GM19240 (cell line): ENCODE results near the gene MCTP1.
"Not testable (repeated sequence)": the region's sequence is repeated elsewhere in the genome, so short reads cannot be mapped to it uniquely, and the experiment has no call there.

ENCODE experiments used
- DNase-seq: peaks from one replicate; pipeline ENCODE4 v3.0.0; 2011; ENCODE audit warnings: low spot score; ENCODE audit not compliant: insufficient read length

MCTP1 gene

GRCh38 chr5:95184924-95185323, 100.0 kb downstream of the MCTP1 start:
- DNase-seq = no peak

DNA sequence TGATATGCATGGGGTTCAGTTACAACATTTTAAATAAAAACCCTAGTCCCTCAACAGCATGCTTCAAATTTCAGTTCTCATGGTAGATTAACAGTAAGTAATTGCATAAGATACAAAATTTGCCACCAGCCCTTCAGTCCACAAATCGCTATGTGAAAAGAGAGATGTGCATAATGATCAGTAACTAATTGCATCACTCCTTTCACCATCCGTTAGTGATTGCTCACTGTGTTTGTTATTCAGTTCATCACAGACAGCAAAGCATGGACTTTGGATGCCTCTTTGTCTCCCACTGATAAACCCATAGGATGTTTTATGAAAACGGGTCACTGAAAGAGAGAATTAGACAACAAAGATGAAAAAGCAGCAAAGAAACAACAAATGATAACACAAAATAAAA, 103.2 kb downstream of the MCTP1 start:
- no peak for DNase-seq

- no peak for DNase-seq
Observed at GRCh38 chr5:95178046-95178651, 106.7 kb downstream of the MCTP1 start.

- DNase-seq = no peak
Observed at GRCh38 chr5:95177456-95177855, 107.4 kb downstream of the MCTP1 start.

DNA sequence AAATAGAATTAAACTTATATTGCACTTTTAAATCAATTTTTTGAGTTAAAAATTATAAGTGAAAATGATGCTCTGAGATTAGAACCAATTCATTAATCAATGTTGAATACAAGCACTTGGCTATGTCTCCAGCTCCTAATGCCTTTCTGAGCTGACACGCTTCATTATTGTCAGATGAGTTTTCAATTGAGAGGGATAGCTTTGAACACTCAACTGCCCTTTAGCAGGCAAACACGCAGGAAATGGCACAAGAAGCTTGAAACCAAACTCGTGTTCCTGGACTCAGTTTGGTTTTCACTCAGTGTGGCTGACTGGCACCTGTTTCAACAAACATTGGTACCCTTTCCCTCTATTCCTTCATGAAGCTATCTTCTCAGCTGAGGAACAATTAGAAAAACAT, 109.8 kb downstream of the MCTP1 start:
- DNase-seq = no peak

DNA sequence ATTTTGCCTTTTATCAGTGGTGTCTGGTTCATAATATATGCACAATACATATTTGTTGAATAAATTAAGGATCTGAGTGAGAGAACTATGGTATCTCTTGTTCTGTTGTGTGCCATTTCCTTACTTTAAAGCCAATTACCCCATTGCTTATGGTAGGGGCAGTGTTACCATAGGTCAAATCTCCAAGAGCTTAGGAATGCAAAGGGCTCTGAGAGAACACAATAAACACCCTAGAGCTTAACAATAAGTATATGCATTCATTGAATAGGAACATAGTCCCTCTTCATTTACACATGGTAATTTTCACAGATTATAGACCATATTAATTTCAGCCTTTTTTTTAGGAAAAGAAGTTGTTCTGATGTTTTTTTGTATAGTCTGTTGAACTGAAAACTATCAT, 112.2 kb downstream of the MCTP1 start:
- DNase-seq = no peak

DNA sequence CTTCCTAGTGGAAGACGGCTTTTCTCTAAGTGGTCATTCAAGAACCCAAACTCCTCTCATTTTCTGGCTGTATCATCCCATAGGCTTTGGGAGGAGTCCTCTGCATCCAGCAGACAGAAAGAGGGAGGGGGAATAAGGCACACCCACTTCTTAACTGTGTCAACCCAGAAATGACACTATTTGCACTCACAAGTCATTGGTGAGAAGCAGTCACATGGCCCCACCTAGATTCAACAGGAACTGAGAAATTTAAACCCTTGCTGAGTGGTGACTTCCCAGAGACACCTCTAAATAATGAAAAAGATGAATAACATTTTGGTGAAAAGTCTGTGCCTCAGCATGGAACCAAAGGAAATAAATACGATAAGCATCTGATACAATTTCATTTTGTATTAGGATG, 120.0 kb downstream of the MCTP1 start:
- no peak for DNase-seq

DNA sequence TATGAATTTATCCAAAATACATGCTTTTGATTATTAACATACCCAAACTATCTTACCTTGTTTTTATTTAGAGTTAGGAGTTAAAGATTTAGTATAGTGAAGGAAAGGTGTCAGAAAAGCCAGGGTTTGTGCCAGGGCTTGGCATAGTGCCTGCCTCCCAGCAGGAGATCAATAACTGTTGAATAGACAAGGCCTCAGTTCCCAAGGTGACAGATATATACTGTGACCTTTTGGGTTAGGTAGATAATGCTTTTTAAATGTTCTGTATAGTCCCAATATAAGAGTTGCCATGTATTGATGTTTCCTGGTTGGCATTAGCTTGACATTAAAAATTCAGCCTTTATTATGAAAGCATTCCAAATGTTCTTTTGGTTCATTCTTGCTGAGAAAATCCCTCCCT, 121.8 kb downstream of the MCTP1 start:
- DNase-seq = no peak

DNA sequence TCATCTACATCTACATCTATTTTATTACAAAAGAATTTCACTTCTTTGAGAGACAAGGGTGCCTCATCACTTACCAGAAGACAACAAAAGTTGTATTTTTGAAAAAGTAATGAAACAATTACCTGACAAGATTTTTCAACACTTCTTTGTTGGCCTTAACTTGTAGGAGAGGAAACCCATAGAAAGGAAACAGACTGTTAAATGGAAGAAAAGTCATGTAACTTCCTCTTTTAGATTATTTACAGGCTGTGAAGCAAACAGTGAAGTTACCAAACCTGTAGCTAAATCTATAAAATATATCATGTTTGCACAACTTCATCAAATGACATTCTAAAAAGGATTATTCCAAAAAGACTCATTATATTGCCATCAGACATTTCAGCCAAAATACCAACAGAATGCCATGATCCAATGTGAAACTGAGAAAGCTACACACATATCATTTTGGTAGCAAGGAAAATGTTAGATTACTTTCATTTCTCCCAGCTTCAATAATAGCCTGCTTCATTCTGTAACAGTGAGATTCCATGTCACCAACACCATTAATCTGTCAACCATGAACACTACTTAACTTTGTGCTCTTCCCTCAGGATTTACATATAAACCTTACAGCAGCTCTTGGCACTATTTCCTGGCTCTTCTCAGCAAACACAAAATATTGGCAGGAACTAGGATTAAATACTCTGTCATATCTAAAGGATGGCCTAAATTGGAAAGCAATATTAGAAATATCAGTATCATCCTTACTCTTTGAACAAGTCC, 122.5 kb downstream of the MCTP1 start:
- DNase-seq = no peak

DNA sequence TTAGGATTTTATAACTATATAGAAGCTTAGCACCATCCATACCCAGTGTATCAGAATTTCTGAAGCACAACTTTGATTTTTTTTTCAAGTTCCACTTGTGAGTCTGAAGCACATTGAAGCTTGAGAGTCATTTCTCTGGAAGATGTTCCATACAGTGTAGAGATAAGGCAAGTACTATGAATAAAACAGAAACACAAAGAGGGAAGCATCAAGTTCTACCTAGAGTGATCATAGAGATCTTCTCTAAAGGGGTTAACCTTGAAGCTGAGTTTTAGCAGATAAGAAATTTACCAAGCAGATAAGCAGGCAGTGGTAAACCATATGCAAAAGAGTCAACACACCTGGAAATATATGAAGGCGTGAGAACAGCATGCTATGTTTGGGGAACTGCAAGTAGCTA, 125.3 kb downstream of the MCTP1 start:
- DNase-seq = no peak

DNA sequence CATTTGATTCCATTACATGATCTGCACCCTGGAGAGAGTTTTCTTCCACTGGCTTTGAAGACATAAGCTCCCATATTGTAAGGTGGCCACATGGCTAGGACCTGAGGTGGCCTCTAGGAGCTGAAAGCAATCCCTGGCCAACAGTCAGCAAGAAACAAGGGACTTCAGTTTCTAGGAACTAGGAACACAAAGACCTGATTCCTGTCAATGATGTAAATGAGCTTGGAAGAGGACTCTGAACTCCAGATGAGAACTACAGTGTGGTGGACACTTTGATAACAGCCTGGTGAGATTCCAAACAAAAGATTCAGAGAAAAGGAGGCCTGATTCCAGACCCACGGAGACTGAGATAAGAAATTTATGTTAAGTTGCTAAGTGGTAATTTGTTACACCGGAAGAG, 129.0 kb downstream of the MCTP1 start:
- DNase-seq = no peak

DNA sequence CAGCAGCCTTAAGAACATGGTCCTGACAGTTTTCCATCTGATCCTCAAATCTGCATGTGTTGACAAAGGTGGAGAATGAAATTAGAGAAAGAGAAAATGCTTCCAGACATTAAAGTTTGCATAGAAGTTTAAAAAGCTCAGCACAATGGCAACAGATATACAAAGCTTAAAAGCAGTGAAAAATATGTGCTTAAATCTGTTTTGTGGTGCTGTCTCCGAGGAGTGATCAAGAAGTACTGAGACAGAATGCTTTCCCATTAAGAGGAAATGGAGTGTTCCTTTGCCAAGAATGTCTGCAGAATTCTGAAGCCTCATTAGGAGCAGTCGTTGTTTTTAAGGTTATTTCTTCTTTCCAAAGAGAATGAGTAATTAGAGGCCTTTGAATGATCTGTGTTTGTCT, 131.4 kb downstream of the MCTP1 start:
- no peak for DNase-seq

GRCh38 chr5:95152535-95152934, 132.4 kb downstream of the MCTP1 start:
- no peak for DNase-seq

- DNase-seq = no peak
Observed at GRCh38 chr5:95152131-95152530, 132.8 kb downstream of the MCTP1 start.

GRCh38 chr5:95151694-95152093, 133.2 kb downstream of the MCTP1 start:
- DNase-seq = no peak

DNA sequence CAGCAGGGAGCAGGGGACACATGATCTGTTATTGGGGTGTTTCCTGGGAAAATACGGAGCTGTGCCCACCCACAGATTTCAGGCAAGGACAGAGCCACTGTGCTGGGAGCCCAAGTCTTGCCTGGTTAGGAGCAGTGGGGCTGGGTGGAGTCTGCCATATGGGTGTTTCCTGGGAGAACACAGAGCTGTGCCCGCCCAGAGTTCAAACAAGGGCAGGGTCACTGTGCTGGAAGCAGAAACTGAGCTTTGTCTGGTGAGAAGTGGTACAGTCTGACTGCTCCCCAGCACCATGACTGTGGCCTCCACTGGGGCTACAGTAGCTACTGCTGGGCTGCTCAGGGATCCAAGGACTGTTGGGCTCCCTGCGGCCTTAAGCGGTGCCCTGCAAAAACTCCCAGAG, 135.5 kb downstream of the MCTP1 start:
- DNase-seq = no peak

DNA sequence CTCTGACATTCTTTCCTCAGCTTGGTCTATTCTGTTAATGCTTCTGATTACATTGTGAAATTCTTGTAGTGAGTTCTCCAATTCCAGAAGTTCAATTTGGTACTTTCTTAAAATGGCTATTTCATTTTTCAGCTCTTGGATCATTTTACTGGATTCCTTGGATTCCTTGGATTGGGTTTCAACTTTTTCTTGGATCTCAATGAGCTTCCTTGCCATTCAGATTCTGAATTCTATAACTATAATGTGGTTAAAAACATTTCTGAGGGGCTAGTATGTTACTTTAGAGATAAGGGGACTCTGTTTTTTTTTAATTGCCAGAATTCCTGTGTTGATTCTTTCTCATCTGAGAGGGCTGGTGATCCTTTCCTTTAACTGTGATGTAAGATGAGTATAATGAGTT, 136.4 kb downstream of the MCTP1 start:
- no peak for DNase-seq

- DNase-seq = not testable (repeated sequence)
Observed at GRCh38 chr5:95143858-95144257, 141.0 kb downstream of the MCTP1 start.

GRCh38 chr5:95142145-95142544, 142.7 kb downstream of the MCTP1 start:
- no peak for DNase-seq

DNA sequence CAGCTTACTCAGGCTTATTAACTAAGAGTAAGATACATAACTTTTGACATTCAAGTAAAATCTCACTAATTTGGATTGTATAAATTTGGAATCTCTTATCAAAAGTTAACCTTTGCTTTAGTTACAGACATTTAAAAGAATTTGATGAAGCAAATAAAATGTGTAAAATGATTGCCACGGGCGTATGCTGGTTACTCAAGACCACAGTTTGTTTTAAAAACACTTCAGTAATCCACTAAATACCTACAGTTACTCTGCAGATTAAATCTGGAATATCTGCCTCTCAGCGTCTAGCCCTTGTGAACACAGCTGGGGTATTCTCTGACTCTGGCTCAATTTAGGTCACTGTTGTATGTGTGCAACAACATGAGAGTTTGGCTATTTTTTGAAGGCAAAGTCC, 143.8 kb downstream of the MCTP1 start:
- DNase-seq = no peak

DNA sequence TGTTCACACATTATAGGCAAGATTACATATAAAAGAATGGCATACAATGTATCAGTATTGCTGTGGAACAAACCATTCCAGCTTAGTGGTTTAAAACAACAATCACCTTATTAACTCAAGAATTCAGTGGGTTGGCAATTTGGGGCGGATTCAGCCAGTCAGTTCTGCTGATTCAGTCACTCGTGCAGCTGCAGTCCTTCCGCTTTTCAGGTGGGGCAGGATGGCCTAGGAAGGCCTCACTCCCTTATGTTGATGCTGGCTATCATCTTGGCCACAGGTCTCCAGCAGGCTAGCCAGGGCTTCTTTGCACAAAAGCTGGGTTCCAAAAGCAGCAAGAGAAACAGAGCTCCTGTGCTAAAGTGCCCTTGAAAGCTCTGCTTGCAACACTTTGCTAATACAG, 150.6 kb downstream of the MCTP1 start:
- no peak for DNase-seq

DNA sequence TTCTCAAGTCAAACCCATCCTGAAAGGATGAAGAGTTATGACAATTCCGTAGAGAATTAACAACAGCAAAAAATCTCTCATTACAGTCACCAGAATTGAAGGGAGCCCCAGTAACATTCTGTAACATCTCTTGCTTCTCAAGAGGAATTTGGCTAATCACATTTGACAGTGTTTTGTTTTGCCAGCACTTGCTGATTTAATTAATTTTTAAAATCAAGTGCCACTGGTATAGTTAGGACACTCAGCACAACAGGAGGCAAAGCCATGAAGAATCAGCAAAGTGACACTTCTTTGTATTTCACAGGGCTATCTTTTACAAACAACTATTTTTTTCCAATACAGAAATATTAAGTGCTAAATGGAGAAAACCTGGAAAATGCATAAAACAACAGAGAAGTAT, 152.8 kb downstream of the MCTP1 start:
- DNase-seq = no peak

DNA sequence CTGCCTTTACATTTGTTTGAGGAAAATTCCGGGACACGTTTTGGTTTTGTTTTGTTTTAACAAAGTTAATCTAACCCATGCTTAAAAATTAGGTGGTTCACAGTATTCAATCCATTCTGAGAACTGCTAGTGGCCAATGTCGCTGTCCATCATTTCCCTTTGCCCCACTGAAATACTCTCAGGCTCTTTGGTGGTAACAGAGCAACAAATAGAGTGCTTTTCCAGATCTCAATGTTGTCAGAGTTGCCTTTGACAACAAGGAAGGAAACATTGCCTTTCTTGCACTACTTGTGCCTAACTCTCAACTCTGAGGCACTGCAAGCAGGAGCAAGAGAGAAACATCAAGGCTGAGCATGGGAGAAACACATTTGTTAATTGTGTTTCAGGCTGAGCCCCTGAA, 154.0 kb downstream of the MCTP1 start:
- no peak for DNase-seq
